CD4-positive, alpha-beta T cell treated with Interleukin-15 for 4 hours (primary cell): ENCODE results near the gene RNU6-9.

Experiments
- DNase-seq: peaks from one replicate; pipeline ENCODE4 v3.0.0-alpha.2; 2020; ENCODE audit warnings: low spot score

RNU6-9 gene

DNA sequence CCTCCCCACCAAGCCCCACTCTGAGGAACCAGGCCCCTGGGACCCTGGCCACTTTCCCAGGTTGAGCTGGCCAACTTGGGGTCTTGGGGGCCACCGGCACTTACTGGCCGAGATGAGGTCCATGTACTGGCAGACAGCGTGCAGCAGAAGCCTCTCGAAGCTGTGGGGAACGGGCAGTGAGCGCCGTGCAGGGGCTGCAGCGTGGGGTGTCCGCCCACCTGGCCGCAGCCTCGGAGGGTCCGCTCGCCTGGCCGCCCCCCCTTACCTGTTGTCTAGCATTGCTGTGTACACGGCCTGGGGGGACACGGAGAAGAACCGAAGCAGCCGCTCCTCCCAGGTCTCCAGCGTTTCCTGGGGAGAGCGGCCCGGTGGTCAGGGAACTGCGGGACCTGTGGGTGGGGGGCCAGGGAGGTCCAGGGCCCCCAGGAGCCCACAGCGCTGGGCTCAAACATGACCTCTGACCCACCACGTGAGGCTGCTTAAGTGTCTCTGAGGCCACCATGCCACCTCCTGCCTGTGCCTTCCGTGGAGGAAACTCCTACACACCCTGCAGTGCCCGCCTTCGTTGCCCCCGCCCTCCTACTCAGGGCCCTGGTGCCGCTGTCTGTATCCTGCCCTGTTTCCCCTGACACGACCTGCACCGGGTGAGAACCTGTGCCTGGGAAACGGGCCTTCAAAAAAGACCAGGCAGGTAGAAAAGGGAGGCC lies 6.2 kb downstream of the RNU6-9 start:
- DNase-seq, result no peak

DNA sequence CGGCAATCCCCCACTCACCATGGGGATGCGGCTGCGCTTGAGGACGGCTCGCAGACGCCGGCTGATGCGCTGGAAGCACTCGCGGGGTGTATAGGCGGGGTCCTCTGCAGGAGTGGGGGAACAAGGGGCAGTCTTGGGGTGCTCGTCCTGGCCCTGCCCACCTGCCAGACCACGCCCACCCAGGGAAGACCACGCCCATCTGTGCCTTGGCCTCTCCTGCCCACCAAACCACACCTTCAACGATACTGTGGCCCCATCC lies 6.7 kb downstream of the RNU6-9 start:
- DNase-seq, result no peak

DNA sequence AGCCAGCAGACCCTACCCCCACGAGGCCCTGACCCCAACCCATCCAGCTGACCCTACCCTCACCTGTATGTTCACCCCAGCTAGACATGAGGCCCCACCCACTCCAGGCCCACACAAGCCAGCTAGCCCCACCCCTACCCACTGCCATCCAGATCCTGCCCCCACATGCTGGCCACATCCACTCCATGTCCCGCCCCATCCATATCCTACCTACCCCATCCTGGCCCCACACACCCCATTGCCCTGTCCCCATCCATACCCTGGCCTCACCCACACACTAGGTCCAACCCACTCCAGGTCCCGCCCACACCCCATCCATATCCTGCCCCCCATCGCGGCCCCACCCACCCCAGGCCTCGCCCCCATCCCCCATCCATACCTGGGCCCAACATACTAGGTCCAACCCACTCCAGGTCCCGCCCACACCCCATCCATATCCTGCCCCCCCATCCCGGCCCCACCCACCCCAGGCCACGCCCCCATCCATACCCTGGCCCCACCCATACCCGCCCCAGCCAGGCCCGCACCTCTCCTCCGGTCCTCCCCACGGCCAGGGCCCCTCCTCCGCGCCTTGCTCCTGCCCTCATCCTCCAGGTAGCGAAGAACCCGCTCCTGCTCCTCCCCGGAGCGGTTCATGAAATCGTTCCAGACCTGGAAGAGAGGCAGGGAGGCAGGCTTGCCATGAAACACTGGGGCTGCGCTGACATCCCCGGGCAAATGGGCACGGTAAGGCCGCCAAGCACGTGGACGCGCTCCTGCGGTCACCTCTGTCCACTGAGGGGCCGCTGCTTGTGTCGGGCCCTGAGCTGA lies 7.2 kb downstream of the RNU6-9 start:
- no peak for DNase-seq

DNA sequence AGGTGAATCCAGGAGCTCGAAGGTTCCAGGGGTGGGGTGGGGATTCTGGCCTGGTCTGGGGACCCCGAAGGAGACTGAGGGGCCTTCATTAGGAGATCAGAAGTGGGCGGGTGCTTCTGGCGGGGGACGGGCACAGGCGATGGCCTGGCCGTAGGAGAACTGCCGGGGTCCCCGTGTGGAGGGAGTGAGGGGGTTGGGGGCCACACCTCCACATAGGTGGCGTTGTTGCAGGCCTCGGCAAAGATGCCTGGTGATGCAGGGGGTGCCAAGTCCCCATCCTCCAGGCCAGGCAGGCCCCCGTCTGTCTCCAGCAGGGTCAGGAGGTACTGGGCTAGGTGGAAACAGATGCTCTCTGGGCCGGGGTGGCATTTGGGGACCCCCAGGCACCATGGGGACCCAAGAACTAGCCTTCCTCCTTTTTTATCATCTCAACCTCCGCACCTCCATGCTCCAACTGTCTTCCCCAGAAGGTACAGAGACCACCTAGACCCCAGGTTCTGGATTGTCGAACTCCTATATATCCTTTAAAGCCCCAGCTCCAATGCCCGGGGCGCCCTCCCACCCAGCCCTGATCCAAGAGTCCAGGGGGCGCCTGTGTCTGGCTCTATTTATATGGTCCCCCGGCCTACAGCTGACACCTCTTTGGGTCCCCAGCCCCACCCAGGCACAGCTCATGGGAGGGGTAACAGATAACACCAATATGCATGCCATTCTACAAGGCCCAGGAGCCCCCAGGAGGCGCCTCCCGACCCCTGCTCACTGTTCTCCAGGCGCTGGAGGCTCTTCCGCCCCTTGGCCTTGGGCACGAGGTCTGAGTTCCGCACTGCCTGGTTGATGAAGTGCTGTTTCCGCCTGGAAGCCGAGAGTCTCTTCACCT lies 8.2 kb downstream of the RNU6-9 start:
- no peak for DNase-seq

DNA sequence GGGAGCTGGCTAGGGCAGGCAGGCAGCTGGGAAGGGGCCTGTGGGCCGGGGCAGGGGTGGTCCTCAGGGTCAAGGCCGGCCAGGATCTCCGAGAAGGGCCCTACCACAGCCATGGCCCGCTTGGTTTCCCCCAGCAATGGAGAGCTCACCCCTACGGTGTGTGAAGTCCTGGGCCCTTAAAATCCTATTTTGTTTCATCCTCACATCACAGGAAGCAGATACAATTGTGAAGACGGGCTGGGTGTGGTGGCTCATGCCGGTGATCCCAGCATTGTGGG lies 8.7 kb downstream of the RNU6-9 start:
- no peak for DNase-seq

DNA sequence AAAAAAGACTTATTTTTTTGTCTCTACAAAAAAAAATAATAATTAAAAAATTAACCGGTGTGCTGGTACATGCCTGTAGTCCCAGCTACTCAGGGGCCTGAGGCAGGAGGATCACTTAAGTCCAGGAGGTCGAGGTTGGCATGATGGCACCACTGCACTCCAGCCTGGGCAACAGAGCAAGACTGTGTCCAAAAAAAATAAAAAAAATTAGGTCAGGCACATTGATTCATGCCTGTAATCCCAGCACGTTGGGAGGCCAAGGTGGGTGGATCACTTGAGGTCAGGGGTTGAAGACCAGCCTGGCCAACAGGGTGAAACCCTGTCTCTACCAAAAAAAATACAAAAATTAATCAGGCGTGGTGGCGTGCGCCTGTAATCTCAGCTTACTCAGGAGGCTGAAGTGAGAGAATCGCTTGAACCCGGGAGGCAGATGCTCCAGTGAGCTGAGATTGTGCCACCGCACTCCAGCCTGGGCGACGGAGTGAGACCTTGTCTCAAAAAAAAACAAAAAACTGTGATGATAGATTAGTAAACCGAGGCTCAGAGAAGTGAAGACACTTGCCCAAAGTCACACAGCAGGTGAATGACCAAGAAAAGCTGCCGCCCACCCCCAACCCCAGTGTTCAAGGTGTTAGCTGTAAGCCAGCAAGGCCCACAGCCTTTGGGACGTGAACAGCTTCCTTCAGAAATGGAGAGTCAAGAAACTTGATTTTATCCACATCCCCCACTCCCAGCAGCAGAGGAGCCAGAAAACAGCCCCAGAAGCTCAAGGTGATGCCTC lies 9.4 kb downstream of the RNU6-9 start:
- DNase-seq, result no peak

DNA sequence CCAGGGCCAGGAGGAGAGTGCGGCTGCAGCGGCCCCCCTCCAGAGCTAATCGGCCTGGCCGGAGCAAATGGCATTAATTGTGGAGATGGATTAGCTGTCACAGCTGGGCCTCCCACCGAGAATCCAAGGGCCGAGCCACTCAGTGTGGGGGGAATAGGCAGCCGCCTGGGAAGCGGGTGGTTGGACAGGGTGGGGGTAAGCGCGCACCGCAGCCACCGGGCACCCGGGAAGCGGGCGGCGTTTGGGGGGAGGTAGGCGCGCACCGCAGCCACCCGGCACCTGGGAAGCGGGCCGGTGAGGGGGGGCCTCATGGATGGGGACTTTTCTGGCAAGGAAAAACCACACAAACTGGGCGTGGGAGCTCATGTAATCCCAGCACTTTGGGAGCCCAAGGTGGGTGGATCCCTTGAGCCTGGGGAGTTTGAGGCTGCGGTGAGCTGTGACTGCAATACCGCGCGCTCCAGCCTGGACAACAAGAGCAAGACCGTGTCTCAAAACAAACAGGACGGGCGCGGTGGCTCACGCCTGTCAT lies 10.0 kb downstream of the RNU6-9 start:
- no peak for DNase-seq

DNA sequence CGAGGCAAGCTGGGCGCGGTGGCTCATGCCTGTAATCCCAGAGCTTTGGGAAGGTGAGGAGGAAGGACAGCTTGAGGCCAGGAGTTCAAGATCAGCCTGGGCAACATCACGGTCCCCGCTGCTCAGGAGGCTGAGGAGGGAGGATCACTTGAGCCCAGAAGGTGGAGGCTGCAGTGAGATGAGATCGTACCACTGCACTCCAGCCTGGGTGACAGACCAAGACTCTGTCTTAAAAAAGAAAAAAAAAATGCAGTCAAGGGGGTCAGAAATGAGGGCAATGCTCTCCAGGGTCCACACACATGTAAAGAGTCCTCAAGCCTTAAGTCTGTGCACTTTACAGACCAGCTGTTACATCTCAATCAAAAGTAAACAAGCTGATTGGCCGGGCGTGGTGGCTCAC lies 11.3 kb downstream of the RNU6-9 start:
- DNase-seq, result no peak

DNA sequence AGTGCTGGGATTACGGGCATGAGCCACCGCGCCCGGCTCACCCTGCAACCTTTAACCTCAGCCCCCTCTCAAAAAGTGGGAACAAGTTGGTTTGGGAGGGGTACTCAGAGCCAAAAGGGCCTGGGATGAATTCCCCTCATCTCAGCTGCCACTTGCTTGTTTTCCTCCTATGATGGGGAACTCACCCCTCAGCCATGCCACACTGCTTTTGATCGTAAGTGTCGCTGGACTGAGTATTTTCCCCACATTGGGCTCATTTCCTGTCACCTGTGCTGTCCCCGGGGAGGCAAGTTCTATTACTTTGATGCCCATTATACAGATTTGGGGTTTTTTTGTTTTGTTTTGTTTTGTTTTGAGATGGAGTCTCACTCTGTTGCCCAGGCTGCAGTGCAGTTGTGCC lies 13.2 kb downstream of the RNU6-9 start:
- DNase-seq, result no peak

DNA sequence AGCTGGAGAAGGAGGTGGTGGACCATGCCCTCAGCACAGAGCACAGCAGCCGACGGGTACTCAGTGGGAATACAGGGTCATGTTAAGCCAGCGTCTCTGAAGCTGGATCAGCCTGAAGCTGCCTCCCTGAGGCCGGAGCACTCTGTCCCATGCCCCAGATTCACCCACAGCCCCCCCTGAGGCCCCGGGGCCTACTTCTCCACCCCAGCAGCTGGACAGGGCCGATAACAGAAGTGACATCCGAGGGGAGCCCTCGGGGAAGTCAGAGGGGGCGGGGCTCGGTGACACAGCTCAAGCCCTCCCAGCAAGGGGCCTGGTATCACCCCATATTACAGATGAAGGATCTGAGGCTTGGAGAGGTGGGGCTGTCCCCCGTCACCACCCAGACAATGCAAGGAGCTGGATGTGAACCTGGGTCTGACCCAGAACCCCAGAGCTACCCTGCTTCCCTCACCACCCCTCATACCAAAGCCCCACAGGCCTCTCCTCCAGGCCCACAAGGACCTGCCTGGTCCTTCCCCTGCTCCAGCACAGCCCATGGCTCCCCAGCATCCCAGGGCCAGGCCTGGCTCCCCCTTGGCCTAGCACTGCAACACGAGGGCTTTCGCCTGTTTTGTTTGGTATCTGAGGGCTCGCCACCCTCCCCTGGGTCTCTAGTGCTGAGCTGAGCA lies 14.0 kb downstream of the RNU6-9 start:
- no peak for DNase-seq

DNA sequence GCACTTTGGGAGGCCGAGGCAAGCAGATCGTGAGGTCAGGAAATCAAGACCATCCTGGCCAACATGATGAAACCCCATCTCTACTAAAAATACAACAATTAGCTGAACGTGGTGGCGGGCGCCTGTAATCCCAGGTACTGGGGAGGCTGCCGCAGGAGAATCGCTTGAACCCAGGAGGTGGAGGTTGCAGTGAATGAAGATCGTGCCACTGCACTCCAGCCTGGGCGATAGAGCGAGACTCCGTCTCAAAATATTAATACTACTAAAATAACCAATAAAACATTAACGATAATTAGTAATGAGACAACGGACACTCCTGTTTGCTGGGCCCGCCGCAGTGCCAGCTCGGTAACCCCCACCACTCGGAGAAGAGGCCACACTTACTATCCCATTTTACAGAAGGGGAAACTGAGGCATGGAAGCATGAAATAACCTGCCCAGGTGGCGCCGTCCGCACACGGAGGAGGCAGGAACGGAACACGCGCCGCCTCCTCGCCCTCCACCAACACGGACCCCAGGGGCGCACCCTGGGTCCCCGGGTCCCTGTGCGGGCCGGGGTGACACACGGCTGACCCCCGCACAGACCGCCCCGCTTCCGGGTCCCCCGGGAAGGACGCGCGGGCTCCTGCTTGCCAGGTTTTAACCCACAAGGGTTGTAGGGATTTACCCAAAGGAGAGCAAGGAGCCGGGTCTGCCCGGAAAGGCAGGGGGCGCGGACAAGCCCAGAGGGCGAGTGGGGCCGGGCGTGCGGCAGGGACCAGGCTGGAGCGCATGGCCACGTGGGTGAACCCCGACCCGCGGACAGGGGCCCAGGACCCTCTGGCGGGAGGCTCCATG lies 18.1 kb downstream of the RNU6-9 start:
- DNase-seq, result no peak

DNA sequence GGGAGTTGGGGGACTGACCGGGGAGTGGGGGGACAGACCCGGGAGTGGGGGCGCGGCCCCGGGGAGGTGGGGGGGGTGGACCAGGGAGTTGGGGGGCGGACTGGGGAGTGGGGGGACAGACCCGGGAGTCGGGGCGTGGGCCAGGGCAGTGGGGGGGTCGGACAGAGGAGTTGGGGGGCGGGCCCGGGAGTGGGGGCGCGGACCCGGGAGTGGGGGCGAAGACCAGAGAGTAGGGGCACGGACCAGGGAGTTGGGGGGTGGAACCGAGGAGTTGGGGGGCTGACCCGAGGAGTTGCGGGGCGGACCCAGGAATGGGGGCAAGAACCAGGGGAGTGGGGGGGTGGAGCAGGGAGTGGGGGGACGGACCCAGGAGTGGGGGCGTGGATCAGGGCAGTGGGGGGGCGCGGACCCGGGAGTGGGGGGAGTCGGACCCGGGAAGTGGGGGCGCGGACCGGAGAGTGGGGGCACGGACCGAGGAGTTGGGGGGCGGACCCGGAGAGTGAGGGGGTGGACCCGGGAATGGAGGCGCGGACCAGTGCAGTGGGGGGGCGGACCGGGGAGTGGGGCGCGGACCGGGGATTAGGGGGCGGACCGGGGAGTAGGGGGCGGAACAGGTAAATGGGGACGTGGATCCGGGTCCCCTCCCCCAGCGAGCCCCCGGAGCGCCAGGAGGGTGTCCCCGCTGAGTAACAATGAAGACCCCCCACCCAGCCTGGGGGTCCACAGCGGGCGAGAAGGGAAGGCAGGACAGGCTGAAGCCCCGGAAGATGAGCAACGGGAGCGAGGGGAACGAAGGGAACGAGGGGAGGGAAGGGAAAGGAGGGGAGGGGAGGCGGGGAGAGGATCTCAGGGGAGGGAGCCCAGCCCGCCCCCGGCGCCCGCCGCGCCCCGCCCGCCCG lies 19.1 kb downstream of the RNU6-9 start:
- peak; percentile 37 for DNase-seq

DNA sequence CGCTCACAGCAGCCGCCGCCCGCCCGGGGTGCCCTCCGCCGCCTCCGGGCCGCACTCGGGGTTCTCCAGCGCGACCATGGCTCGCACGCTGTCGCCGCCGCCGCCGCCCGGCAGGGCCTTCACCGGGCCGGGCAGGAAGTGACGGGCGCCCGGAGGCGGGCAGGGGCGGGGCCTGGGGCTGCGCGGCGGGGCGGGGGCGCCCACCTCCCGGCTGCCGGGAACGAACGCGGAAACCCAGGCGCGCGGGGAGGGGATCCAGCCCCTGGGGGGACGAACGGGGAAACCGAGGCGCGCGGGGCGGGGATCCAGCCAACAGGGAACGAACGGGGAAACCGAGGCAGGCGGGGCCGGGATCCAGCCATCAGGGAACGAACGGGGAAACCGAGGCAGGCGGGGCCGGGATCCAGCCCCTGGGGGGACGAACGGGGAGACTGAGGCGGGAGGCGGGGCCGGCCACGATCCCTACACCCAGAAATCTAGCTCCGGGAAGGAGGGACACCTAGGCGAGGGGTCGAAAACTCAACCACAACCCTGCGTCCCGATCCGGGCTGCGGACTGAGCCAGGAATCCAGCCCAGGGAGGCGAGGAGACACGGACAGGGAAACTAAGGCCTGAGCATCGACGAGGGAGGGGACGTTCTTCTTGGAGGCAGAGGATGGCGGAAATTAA lies 19.9 kb downstream of the RNU6-9 start, which contains the start of gene R3HDM4:
Gene R3HDM4 (minus strand): TSS at position 140 of the 669 bp plus-strand sequence. CDS start 62 bp downstream, at position 78.
- DNase-seq, result peak; percentile 84

DNA sequence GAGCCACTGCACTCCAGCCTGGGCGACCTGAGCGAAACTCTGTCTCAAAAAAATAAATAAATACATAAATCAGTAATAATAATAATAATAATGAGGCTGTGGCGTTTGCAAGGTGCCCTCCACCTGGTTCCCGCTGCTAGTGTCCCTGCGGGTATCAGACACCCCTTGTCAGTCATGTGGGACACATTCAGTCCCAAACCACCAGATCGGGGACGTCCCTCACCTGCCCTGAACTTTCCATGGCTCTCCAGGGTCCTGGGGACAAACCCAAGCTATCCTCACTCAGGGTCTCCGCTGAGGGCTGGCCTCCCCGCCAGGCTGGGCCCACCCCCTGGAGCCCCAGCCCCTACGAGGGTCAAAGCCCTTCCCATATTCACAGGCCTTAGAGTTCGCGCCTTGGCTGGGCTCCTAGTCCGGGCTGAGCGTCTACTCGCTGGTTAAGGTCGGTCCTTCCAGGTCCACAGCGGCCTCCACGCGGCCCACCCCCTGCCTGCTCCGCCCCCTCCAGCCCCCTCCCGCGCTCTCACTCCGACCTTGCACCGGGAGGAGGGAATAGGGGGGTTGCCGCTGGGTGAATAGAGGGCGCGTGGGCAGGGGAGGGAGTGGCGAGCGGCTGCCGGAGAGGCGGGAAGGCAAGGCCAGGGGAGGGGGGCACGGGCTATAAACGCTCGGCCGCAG lies 23.5 kb downstream of the RNU6-9 start:
- DNase-seq, result no peak

DNA sequence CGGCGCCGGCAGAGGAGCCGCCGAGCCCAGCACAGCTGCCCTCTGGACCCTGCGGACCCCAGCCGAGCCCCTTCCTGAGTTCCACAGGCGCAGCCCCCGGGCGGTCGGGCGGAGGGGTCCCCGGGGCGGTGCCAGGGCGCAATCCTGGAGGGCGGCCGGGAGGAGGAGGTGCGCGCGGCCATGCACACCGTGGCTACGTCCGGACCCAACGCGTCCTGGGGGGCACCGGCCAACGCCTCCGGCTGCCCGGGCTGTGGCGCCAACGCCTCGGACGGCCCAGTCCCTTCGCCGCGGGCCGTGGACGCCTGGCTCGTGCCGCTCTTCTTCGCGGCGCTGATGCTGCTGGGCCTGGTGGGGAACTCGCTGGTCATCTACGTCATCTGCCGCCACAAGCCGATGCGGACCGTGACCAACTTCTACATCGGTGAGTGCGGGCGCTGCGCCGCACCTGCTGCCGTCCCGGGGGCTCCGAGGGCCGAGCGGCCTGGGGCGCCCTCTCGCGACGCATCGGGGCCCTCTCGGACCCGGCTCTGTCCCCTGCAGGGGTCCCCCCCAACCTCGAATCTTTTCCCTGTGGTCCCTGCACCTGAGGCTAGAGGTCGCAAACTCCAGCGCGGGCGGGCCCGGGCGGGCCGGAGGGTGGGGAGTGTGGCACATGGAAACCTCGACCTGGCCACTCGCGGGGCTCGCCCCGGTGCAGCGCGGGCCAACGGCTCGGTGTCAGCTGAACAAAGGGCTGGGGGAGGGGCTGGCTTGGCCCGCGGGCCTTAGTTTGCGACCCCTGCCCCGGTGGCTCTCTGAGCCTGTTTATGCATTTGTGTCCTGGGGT lies 24.3 kb downstream of the RNU6-9 start, which contains the start of gene KISS1R:
Gene KISS1R (plus strand): TSS at position 11 of the 829 bp plus-strand sequence. CDS start 170 bp downstream, at position 181.
- DNase-seq, result peak; percentile 51

DNA sequence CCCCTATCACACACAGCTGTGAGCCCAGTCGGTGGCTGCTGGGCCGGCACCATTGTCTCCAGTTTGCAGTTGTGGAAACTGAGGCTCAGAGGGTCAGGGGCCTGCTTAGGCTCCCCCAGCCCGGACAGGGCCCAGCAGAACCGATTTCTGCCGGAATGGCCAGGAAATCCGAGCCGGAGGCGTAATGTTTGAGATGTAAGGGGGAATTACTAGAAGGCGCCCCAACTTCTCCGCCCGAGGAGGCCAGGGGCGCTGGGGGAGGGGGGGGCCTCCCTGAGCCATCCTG lies 24.8 kb downstream of the RNU6-9 start:
- DNase-seq, result no peak

DNA sequence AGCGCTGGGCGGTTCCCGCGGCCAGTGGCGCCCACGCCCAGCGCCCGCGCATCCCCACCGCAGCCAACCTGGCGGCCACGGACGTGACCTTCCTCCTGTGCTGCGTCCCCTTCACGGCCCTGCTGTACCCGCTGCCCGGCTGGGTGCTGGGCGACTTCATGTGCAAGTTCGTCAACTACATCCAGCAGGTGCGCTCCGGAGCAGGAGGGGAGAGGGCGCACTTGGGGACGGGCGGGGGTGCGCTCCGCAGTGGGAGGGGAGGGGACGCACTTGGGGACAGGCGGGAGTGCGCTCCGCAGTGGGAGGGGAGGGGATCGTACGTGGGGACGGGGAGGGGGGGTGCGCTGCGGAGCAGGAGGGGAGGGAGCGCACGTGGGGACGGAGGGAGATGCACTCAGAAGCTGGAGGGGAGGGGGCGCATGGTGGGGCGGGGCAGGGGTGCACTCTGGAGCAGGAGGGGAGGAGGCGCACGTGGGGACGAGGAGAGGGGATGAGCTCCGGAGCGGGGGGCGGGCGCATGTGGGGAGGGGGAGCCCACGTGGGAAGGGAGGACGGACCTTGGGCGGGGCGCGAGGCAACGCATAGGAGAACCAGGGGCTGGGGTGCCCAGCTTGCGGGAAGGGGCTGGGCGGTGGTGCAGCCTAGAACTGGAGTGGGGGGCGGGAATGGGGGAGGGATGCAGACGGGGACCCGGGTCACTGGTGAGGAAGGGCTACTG lies 25.4 kb downstream of the RNU6-9 start:
- DNase-seq, result no peak
